Smooth muscle cell (in vitro differentiated cells): ENCODE data around the gene ZNF581. TPM values are rescaled to one million over a fixed set of nuclear protein-coding genes. Genes with fewer than 3 reads are reported as not detected.

Experiments
- DNase-seq: peaks from one replicate; lab custom pipeline; 2025; ENCODE audit not compliant: unreplicated experiment; lab: John Stamatoyannopoulos, UW
- H2AFZ ChIP-seq: fragments of 200-600 bp; sonication (generic); 2 replicates; pipeline ENCODE4 v1.6.0; 2016; ENCODE audit warnings: antibody characterized with exemption, low read depth, mild to moderate bottlenecking
- H3F3A ChIP-seq: fragments of 200-600 bp; sonication (generic); 2 replicates; pipeline ENCODE4 v1.6.0; 2017; ENCODE audit warnings: antibody characterized with exemption, low read depth
- H3K27ac ChIP-seq: fragments of 200-600 bp; sonication (generic); 2 replicates; pipeline ENCODE4 v1.5.1; 2016; ENCODE audit warnings: low read depth, mild to moderate bottlenecking
- H3K27me3 ChIP-seq: fragments of 200-600 bp; sonication (generic); 2 replicates; pipeline ENCODE4 v1.6.1; 2016; ENCODE audit warnings: low read depth, mild to moderate bottlenecking
- H3K36me3 ChIP-seq: fragments of 200-600 bp; sonication (generic); 2 replicates; pipeline ENCODE4 v1.5.1; 2016; ENCODE audit warnings: low read depth
- H3K4me1 ChIP-seq: fragments of 200-600 bp; sonication (generic); 2 replicates; pipeline ENCODE4 v1.5.1; 2016; ENCODE audit warnings: low read depth
- H3K4me2 ChIP-seq: fragments of 200-600 bp; sonication (generic); 2 replicates; pipeline ENCODE4 v1.6.0; 2016; ENCODE audit warnings: mild to moderate bottlenecking
- H3K4me3 ChIP-seq: fragments of 200-600 bp; sonication (generic); 2 replicates; pipeline ENCODE4 v1.5.1; 2016; ENCODE audit warnings: mild to moderate bottlenecking
- H3K79me2 ChIP-seq: fragments of 200-600 bp; sonication (generic); 2 replicates; pipeline ENCODE4 v1.6.0; 2016; ENCODE audit warnings: low read depth, mild to moderate bottlenecking
- H3K9ac ChIP-seq: fragments of 200-600 bp; sonication (generic); 2 replicates; pipeline ENCODE4 v1.6.0; 2016; ENCODE audit warnings: low read depth
- H3K9me3 ChIP-seq: fragments of 200-600 bp; sonication (generic); replicated peaks from 2 replicates; pipeline ENCODE4 v1.5.1; 2016; ENCODE audit warnings: low read depth
- H4K20me1 ChIP-seq: fragments of 200-600 bp; sonication (generic); 2 replicates; pipeline ENCODE4 v1.6.0; 2016; ENCODE audit warnings: low read depth
- WGBS: methylation state at CpG from one replicate; pipeline ENCODE4 v1.1.7; 2016; ENCODE audit warnings: low lambda C conversion rate; 5-methylcytosine and 5-hydroxymethylcytosine counted together
- polyA plus RNA-seq: library from polyadenylated mRNA; unstranded; fragments of >200 nt; fragmentation: Nextera tagmentation; extraction: Ambion mirVana; gene quantifications from 2 replicates; pipeline ENCODE4 v1.2.1, GENCODE V29; 2016
- total RNA-seq: library from RNA; depleted of rRNA; stranded (reverse); fragments of >200 nt; gene quantifications from 2 replicates; pipeline ENCODE4 v1.2.3, GENCODE V29; 2014
- TF ChIP-seq, protein P1 (sequence below): fragments of 200-600 bp; sonication (generic); IDR thresholded peaks from 2 replicates; pipeline ENCODE4 v1.5.1; 2017; ENCODE audit warnings: borderline replicate concordance, mild to moderate bottlenecking, antibody characterized with exemption; ENCODE audit not compliant: insufficient read depth, poor library complexity, severe bottlenecking

The ZNF581 gene
- total and polyA plus RNA-seq, 2 experiments from 2014 or later = 10.0 to 21.4 TPM

DNA sequence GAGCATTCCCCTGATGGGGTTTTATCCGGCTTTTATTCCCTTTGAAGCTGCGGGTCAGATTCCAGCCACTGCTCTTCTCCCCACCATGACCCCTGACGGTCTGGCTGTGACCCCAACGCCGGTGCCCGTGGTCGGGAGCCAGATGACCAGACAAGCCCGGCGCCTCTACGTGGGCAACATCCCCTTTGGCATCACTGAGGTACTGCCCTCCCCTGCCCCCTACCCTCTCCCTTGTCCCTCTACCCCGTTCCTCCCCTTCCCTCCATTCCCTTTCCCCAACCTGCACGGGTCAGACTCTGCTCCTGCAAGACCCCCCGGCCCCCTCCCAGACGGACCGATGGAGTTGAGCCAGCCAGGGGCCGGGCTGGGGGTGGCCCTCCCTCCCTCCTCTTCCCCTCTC, 17.5 kb downstream of the ZNF581 start:
- Histone ChIP-seq H3K36me3 (peaks cover 6% of the 10 kb centered on the region), H3K4me1 (peaks cover 23% of the 10 kb centered on the region), H3K4me3 (no peak overlapping the region), H3K4me2 (no peak overlapping the region), H2AFZ (no peak overlapping the region), H3K9me3 (no peaks in the 10 kb centered on the region), H3K9ac (no peak overlapping the region), H3F3A (no peaks in the 10 kb centered on the region), H3K27me3 (no peaks in the 10 kb centered on the region), H3K79me2 (peaks cover 87% of the 10 kb centered on the region), H3K27ac (no peak overlapping the region), H4K20me1 (peaks cover 95% of the 10 kb centered on the region)
- DNase-seq = no peak
- TF ChIP-seq, protein P1, sequence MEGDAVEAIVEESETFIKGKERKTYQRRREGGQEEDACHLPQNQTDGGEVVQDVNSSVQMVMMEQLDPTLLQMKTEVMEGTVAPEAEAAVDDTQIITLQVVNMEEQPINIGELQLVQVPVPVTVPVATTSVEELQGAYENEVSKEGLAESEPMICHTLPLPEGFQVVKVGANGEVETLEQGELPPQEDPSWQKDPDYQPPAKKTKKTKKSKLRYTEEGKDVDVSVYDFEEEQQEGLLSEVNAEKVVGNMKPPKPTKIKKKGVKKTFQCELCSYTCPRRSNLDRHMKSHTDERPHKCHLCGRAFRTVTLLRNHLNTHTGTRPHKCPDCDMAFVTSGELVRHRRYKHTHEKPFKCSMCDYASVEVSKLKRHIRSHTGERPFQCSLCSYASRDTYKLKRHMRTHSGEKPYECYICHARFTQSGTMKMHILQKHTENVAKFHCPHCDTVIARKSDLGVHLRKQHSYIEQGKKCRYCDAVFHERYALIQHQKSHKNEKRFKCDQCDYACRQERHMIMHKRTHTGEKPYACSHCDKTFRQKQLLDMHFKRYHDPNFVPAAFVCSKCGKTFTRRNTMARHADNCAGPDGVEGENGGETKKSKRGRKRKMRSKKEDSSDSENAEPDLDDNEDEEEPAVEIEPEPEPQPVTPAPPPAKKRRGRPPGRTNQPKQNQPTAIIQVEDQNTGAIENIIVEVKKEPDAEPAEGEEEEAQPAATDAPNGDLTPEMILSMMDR = no peak
- WGBS = 97% methylated on average over 10 of the region's 16 CpGs

DNA sequence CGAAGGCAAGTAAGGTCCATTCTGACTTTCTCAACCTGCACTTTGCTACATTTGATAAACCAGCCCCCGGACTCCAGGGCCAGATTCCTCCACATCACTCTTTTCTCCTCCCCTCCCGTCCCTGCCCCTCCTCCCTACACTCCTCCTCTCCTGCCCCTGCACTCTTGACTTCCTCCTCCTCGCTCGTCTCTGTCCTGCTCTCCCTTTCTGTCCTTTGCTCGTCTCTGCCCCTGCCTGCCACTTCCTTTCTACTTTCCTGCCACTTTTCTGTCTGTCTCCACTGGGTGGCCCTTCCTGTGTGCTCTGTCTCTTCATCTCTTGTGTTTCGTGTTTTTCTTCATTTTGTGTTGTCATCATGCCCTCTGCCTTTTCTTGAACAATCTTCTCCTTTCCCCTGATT, 18.4 kb downstream of the ZNF581 start:
- Histone ChIP-seq H3K36me3 (peaks cover 6% of the 10 kb centered on the region), H2AFZ (no peak overlapping the region)

DNA sequence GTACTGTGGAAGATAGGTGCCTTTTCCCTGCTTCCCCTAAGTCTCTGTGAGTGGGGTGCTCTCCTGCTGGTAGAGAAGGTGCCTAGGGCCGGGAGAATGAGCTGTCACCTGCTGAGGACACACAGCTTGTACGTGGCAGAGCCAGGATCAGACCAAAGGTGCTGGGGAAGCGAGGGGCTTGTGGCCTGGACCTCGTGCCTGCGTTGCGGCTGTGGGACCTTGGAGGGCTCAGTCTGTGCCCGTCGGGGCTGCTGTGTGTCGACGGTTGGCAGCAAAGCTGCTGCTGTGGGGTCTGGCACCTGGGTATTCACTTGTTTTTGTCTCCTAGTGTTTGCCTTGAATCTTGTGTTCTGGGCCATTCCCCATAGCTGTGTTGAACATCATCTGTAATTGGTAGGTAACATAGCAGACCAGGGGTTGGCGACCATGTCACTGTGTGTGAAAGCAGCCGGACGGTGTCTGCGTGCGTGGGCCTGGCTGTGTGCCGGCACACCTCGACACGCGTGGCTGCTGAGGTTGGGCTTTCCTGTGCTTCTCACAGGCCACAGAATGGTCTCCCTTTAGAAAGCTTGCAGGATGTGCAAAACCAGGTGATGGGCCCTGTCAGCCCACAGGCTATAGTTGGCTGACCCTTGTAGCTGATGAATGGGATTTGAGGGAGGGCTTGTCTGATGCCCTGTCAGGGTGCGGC, 20.5 kb downstream of the ZNF581 start:
- 92% methylated on average over 20 of the region's 20 CpGs for WGBS
- no peak overlapping the region for H2AFZ ChIP-seq
- H3K4me3 ChIP-seq = no peak overlapping the region
- peaks cover 6% of the 10 kb centered on the region for H3K36me3 ChIP-seq
- peaks cover 95% of the 10 kb centered on the region for H4K20me1 ChIP-seq
- no peak overlapping the region for H3K27ac ChIP-seq
- peaks cover 86% of the 10 kb centered on the region for H3K79me2 ChIP-seq
- H3K9me3 ChIP-seq = no peaks in the 10 kb centered on the region
- H3K27me3 ChIP-seq = no peaks in the 10 kb centered on the region
- no peak overlapping the region for H3K9ac ChIP-seq
- DNase-seq = no peak
- no peaks in the 10 kb centered on the region for H3K4me1 ChIP-seq
- H3K4me2 ChIP-seq = no peak overlapping the region
- TF ChIP-seq, protein P1 = no peak
- H3F3A ChIP-seq = no peaks in the 10 kb centered on the region

More for the DNA sequence above, 18.4 kb downstream of the ZNF581 start:
- Histone ChIP-seq H3K4me2 (no peak overlapping the region), H4K20me1 (peaks cover 95% of the 10 kb centered on the region), H3K4me1 (peaks cover 15% of the 10 kb centered on the region), H3K9ac (no peak overlapping the region), H3K9me3 (no peaks in the 10 kb centered on the region), H3K4me3 (no peak overlapping the region), H3K79me2 (peaks cover 87% of the 10 kb centered on the region), H3K27ac (no peak overlapping the region), H3K27me3 (no peaks in the 10 kb centered on the region), H3F3A (no peaks in the 10 kb centered on the region)
- WGBS = 87% methylated on average over 5 of the region's 7 CpGs
- TF ChIP-seq, protein P1 = no peak
- no peak for DNase-seq
